Calu3 (cell line): ENCODE results near the gene CERT1. TPM values are rescaled to one million over a fixed set of nuclear protein-coding genes. Genes with fewer than 3 reads are reported as not detected.
"Not testable (repeated sequence)": the region's sequence is repeated elsewhere in the genome, so short reads cannot be mapped to it uniquely, and the experiment has no call there.

Experiments
- BruUV-seq: library from RNA; stranded (reverse); fragments of 400-500 nt; replicated peaks from 2 replicates; lab custom pipeline; 2021; lab: Mats Ljungman, UMichigan
- CTCF ChIA-PET: fragments of 300-600 bp; sonication (Branson Sonifier 250); formaldehyde crosslinking; loops from one replicate; lab custom pipeline; 2022; ENCODE audit warnings: antibody characterized with exemption; lab: Charles Lee
- DNase-seq: peaks from one replicate; pipeline ENCODE4 v3.0.0; 2022
- H3K27ac Mint-ChIP-seq: one replicate; pipeline ENCODE4 v1.8.0; 2022; ENCODE audit warnings: mixed read lengths; ENCODE audit not compliant: unreplicated experiment
- H3K27me3 Mint-ChIP-seq: one replicate; pipeline ENCODE4 v1.8.0; 2022; ENCODE audit warnings: mixed read lengths; ENCODE audit not compliant: unreplicated experiment
- H3K36me3 Mint-ChIP-seq: one replicate; pipeline ENCODE4 v1.8.0; 2022; ENCODE audit warnings: mild to moderate bottlenecking, moderate library complexity, mixed read lengths; ENCODE audit not compliant: insufficient read depth, unreplicated experiment
- H3K4me1 Mint-ChIP-seq: one replicate; pipeline ENCODE4 v1.8.0; 2022; ENCODE audit warnings: mild to moderate bottlenecking, low read depth, mixed read lengths; ENCODE audit not compliant: unreplicated experiment
- H3K4me3 Mint-ChIP-seq: one replicate; pipeline ENCODE4 v1.8.0; 2022; ENCODE audit warnings: mild to moderate bottlenecking, low read depth, moderate library complexity, mixed read lengths; ENCODE audit not compliant: unreplicated experiment
- H3K9me3 Mint-ChIP-seq: one replicate; pipeline ENCODE4 v1.8.0; 2022; ENCODE audit warnings: low read depth, mixed read lengths; ENCODE audit not compliant: unreplicated experiment
- intact Hi-C: fragments of 100-400 bp; cut with micrococcal nuclease; formaldehyde crosslinking; loops from one replicate; pipeline ENCODE4 v1.10.0; 2022; ENCODE audit not compliant: unreplicated experiment
- total RNA-seq: library from RNA; stranded (reverse); gene quantifications from 2 replicates; pipeline ENCODE4 v1.2.3, GENCODE V29; 2022
- TF ChIP-seq, protein P1 (sequence below): fragments of 200-600 bp; IDR thresholded peaks from one replicate; pipeline ENCODE4 v1.8.0; 2022; ENCODE audit warnings: antibody characterized with exemption; ENCODE audit not compliant: unreplicated experiment

Gene CERT1
- total RNA-seq, 1 experiment from 2014 or later = 63.4 TPM

DNA sequence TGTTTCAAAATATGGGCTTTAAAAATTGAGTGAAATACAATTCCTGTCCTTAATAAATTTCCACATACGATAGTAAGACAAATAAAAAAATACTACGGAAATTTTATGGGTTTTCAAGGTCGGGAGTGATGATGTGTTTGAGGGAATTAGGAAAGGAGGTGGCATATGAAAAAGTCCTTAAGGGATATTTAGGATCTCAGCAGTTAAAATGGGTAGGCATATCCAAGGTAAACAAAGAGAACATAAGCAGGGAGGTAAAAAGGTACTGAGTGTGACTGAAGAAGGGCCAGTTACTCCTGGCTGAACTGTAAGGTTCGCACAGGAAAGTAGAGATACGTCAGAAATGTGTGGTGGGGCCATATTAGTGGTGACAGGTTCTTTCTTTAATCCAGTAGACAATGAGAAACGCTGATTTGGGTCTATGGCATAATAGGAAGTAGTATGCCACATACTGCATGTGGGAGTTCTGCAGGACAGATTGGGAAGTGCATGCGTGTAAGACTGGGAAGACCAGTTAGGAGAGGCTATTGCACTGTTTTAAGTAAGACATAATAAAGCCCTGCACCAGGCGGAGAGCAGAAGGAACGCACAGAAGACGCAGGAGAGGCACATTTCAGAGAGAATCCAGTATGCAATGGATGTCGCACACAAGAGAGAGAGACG is 175.3 kb downstream of the CERT1 start:
- Mint-ChIP-seq H3K9me3 (no peaks in the 10 kb centered on the region), H3K36me3 (no peaks in the 10 kb centered on the region), H3K4me1 (peaks cover 9% of the 10 kb centered on the region), H3K4me3 (no peak overlapping the region), H3K27ac (no peak overlapping the region), H3K27me3 (no peaks in the 10 kb centered on the region)
- intact Hi-C loops = loop anchor here (2.0 to 10.0 kb wide), 3 partner anchors 99 to 401 kb away; partner anchors contain the start of genes ANKRD31 and GCNT4
- TSS peak; percentile 98 for BruUV-seq
- TF ChIP-seq, protein P1, sequence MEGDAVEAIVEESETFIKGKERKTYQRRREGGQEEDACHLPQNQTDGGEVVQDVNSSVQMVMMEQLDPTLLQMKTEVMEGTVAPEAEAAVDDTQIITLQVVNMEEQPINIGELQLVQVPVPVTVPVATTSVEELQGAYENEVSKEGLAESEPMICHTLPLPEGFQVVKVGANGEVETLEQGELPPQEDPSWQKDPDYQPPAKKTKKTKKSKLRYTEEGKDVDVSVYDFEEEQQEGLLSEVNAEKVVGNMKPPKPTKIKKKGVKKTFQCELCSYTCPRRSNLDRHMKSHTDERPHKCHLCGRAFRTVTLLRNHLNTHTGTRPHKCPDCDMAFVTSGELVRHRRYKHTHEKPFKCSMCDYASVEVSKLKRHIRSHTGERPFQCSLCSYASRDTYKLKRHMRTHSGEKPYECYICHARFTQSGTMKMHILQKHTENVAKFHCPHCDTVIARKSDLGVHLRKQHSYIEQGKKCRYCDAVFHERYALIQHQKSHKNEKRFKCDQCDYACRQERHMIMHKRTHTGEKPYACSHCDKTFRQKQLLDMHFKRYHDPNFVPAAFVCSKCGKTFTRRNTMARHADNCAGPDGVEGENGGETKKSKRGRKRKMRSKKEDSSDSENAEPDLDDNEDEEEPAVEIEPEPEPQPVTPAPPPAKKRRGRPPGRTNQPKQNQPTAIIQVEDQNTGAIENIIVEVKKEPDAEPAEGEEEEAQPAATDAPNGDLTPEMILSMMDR = peak; percentile 43
- CTCF ChIA-PET = interaction anchor here (0.5 to 1.4 kb wide), 10 partner anchors 9 to 404 kb away, joined by 3 to 10 read pairs (median 3); partner anchors contain the start of genes ANKRD31, CERT1 and POLK
- peak; percentile 70 for DNase-seq

DNA sequence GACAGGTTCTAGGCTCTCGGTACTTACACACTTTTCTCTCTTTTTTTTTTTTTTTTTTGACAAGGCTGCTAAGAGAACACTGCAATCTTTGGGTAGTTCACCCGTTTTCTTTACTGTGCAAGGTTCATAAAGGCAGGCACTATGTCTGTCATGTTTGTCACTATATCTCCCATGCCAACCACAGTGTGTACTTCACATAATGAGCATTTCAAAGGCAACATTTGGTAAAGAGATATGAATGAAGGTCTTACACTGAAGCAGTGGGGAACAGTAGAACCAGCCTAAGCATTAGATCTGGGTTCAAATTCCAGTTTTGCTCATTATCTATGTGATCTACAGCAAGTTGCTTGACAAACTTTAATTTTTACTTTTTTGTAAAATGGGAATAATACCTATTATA is 175.9 kb downstream of the CERT1 start:
- BruUV-seq = no TSS peak
- CTCF ChIA-PET = no interaction called here
- no peak overlapping the region for H3K27ac Mint-ChIP-seq
- TF ChIP-seq, protein P1 = no peak
- peaks cover 3% of the 10 kb centered on the region for H3K4me1 Mint-ChIP-seq
- no peaks in the 10 kb centered on the region for H3K36me3 Mint-ChIP-seq
- intact Hi-C loops = loop anchor here (5.0 to 10.0 kb wide), 2 partner anchors 283 to 401 kb away; partner anchors contain the start of gene GCNT4
- no peaks in the 10 kb centered on the region for H3K27me3 Mint-ChIP-seq
- no peak for DNase-seq
- no peaks in the 10 kb centered on the region for H3K9me3 Mint-ChIP-seq
- no peak overlapping the region for H3K4me3 Mint-ChIP-seq

DNA sequence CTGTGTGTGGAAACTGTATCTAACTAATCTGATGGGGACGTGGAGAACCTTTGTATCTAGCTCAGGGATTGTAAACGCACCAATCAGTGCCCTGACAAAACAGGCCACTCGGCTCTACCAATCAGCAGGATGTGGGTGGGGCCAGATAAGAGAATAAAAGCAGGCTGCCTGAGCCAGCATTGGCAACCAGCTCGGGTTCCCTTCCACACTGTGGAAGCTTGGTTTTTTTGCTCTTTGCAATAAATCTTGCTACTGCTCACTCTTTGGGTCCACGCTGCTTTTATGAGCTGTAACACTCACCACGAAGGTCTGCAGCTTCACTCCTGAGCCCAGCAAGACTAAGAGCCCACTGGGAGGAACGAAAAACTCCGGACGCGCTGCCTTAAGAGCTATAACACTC is 177.0 kb downstream of the CERT1 start:
- not testable (repeated sequence) for H3K4me1 Mint-ChIP-seq, H3K36me3 Mint-ChIP-seq, BruUV-seq, H3K4me3 Mint-ChIP-seq, DNase-seq, H3K27me3 Mint-ChIP-seq, H3K27ac Mint-ChIP-seq, H3K9me3 Mint-ChIP-seq
- CTCF ChIA-PET = interaction anchor here (1.1 kb wide), 1 partner anchor 98 kb away, joined by 3 read pairs; the partner anchor contains the start of gene ANKRD31
- intact Hi-C loops = loop anchor here (10.0 kb wide), 1 partner anchor 400 kb away; no protein-coding TSS in a partner anchor

DNA sequence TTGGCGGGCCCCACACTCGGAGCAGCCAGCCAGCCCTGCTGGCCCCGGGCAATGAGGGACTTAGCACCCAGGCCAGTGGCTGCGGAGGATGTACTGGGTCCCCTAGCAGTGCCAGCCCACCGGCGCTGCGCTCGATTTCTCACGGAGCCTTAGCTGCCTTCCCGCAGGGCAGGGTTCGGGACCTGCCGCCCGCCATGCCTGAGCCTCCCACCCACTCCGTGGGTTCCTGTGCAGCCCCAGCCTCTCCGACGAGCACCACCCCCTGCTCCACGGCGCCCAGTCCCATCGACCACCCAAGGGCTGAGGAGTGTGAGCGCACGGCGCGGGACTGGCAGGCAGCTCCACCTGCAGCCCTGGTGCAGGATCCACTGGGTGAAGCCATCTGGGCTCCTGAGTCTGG is 177.7 kb downstream of the CERT1 start:
- intact Hi-C loops = loop anchor here (10.0 kb wide), 1 partner anchor 399 kb away; no protein-coding TSS in a partner anchor
- DNase-seq, BruUV-seq, H3K9me3 Mint-ChIP-seq, H3K27ac Mint-ChIP-seq, H3K36me3 Mint-ChIP-seq, CTCF ChIA-PET, H3K27me3 Mint-ChIP-seq, H3K4me1 Mint-ChIP-seq, H3K4me3 Mint-ChIP-seq: not testable (repeated sequence)

DNA sequence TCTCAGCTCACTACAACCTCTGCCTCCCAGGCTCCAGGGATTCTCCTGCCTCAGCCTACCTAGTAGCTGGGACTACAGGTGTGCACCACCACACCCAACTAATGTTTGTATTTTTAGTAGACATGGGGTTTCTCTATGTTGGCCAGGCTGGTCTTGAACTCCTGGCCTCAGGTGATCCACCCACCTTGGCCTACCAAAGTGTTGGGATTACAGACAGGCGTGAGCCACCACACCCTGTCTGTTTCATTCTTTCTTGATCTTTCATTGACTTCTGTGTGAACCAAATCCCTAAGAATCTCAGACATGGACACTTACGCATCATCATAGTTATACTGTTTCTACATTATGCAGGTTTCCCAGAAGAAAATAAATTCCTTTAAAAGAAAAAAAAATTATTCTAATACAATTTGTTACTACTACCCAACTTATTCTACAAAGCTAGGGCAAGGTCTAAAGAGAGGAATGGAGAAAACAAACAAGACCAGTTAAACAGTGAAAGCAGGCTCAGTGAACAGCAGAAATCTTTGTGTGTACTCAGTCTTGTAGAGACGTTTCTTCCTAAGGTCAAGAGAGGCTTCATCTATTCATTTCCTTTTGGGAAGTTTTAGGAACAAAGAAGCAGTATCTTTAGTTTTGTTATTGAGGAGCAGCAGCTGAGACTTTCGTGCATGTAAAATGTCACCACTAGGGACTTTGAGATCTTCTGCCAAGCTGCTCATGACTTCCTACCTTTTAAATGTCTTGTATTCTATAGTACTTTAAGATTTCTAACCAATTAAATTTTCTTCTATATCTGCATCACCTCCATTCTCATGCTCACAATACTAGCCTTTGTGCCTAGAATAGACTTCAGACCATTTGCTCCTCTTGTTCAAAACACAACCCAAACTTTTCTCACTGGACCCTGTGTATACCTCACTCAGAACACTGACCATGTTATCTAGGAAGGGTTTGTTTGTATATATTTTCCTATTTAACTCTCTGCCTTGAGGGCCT is 180.0 kb downstream of the CERT1 start:
- H3K9me3 Mint-ChIP-seq = no peaks in the 10 kb centered on the region
- no TSS peak for BruUV-seq
- no peaks in the 10 kb centered on the region for H3K4me1 Mint-ChIP-seq
- intact Hi-C loops = loop anchor here (10.0 kb wide), 1 partner anchor 397 kb away; no protein-coding TSS in a partner anchor
- no peaks in the 10 kb centered on the region for H3K36me3 Mint-ChIP-seq
- no peak overlapping the region for H3K4me3 Mint-ChIP-seq
- DNase-seq = no peak
- no peaks in the 10 kb centered on the region for H3K27me3 Mint-ChIP-seq
- TF ChIP-seq, protein P1 = no peak
- CTCF ChIA-PET = interaction anchor here (0.6 to 1.4 kb wide), 4 partner anchors 7 to 262 kb away, joined by 3 to 7 read pairs (median 4); no protein-coding TSS in a partner anchor
- no peak overlapping the region for H3K27ac Mint-ChIP-seq
